CD4-positive, alpha-beta T cell treated with Interleukin-1 beta for 1 hour (primary cell): Measurements from ENCODE around the gene WDFY1.
"Not testable (repeated sequence)": the region's sequence is repeated elsewhere in the genome, so short reads cannot be mapped to it uniquely, and the experiment has no call there.

Source experiments
- DNase-seq, 2 donors: peaks; one replicate each; pipeline ENCODE4 v3.0.0-alpha.2; 2020 to 2022

WDFY1 gene

DNA sequence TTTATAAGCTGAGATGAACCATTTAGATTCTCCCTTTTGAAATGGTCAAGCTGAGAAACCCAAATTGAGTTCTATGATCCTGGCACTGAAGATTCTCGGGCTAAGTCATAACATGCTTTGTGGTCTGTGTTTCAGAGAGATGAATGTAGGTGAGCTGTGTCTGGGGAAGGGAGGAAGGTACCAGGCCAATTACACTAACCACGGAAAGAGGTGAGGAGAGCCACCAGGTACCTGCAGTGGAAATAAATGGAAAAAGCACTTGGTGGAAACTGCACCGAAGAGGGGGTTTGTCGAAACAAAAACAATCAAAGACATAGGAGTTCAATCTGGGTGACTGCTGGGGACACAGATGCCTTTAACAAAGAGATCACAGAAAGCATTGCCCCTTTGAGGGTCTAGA lies 11.2 kb upstream of the WDFY1 start:
- DNase-seq = no peak

DNA sequence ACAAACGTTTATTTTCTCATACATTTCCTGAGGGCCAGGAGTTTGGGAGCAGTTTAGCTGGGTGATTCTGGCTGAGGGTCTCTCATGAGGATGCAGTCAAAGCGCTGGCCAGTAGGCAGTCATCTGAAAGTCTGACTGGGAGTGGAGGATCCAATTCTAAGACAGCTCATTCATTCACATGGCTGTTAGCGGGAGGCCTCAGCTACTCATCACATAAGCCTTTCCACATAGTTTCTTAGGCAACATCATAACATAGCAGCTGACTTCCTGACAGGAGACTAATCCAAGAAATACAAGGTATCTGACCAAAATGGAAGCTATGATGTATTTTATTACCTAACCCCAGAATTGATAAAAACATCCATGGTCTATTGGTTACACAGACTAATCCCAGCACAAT lies 9.3 kb upstream of the WDFY1 start:
- DNase-seq = no peak

DNA sequence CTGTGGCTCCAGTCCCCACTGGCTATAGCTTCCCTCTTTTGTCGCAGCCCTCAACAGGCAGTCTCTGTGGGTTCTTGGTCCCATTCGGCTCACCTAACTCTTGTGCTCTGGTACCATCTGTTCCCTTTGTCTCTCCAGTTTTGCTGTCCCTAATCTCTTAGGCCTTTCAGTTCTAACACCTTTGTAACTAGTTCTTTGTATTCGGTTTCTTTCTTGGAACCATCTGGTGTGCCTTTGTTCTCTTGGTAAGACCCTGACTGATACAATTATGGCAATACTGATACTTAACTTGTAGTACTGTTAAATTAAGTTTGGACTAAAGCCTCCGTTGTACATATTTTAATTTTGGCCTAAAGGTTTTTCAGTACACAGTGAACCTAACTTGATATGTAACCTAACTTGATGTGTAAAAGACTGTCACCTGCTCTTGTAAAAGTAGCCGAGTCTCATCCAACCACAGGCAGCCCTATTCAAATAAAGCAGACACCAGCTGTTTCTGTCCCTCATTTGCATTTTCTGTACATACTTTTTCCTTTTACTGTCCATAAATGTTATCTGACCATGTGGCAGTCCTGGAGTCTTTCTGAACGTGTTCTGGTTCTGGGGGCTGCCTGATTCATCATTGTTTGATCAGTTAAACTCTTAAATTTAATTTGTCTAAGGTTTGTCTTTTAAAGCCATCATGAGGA lies 7.3 kb upstream of the WDFY1 start:
- no peak for DNase-seq

DNA sequence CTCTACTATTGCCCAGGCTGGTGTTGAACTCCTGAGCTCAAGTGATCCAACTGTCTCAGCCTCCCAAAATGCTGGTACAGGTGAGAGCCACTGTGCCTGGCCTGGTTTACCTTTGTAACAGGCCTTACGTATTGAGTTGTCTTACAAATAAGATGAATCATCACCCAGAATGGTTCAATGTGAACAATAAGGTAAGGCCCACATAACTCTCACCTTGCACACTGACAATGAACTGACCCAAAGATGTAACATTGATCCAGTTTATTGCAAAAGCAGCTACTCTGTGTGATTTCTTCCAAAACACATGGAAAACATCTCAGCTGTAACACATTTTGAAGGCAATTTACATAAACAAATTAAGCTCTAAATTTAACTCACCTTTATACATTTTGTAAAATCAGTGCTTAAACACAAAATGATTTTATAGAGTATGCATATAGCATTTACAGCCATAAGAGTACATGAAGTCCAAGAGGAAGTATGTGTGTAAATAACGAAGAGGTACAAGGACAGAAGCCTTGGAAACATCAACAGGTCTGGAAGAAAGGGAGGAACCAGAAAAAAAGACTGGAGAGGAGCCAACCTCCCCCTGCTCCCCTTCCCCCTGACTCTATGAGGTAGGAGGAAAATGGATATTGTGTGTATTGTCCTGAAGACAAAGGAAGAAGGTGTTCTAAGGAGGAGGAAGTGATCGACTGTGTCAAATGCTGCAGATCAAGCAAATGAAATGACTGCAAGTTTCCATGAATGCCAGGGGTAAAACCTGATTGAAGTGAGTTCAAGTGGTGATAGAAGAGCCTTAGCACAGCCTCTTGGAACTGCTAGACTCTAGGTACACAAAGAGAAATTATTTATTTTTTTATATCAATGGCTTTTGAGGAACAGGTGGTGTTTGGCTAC lies 5.6 kb upstream of the WDFY1 start:
- DNase-seq = no peak

DNA sequence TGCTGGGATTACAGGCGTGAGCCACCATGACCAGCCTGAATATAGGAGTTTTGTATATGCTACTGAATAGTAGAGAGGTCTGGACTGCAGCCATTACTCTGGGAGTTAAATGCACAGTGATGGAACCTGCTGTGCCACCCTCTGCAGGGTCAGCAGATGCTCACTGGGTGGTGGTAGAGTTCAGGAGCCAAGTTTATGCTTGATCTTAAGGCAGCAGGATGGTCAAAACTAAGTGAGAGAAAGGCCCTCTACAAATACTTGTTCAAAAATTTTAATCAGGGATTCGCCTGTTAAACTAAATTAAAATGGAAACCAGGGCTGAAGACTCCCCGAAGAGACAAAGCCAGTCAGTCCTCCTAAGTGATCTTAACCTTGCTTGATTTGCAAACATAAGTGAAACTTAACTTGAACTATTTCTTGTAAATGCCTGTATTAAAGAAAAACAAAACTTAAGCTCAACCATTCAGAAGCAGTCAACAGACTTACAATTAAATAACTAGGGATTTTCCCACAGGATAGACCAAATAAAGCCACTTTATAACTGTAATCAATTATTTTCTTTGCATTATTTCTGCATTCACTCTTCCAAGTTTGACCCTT lies 4.2 kb upstream of the WDFY1 start:
- DNase-seq = no peak

DNA sequence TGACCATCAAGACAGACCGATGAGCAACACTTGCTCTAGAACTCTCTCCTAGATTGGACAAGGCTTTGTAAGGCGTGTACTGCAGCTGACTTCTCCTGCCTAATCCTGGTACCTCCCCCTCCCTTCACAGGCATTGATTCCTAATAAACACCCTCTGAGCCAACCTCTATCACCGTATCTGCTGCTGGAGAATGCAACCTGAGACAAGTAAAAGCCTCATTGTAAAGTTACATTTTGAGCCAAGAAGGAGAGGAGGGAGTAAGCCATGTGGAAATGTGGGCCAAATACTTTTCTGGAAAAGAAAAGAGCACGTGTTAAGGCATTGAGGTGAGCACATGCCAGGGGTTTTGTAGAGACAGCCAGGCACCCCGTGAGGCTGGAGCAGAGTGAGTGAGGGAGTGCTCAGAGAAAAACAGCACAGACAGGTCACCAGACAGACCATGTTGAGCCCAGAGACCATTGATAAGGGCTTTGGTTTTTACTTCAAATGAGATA lies 2.6 kb upstream of the WDFY1 start:
- DNase-seq = no peak

DNA sequence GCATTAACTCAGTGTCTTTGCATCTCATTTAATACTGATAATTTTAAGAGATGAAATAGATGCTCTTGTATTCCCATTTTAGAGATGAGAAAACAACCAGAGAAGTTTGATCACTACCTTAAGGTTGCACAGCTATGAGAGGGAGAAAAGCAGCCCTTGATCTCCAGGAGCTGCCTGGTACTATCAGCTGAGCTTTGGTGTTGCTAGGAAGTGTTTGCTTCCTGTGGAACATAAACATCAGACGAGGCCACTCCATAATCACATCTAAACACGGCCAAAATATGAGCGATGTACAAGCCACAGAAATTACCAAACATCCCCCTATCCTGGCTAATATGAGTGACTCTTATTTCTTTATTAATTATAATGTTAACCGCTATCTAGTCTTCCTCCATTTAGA lies 620 bp upstream of the WDFY1 start:
- DNase-seq = no peak

DNA sequence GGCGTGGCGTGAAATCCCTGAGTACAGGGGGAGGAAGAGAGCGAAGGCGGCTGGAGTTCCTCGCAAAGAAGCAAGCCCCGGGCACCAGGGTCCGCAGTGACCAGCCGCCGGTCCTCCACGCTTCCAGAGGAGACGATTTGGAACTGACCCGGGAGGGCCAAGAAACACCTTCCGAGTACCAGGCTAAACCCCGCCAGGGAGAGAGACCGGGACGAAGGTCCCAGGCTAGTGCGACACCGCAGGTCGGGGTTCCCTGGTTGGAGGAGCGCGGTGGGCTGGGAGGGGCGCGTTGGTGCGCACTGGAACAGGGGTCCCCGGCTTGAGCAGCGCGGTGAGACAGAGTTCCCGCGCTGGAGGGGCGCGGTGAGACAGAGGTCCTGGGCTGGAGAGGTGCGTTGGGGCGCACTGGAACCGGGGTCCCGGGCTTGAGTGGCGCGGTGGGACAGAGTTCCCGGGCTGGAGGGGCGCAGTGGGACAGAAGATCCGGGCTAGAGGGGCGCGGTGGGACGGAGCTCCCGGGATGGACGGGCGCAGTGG lies 901 bp downstream of the WDFY1 start:
- peak in 1 of 2 donors; percentile 27 for DNase-seq

DNA sequence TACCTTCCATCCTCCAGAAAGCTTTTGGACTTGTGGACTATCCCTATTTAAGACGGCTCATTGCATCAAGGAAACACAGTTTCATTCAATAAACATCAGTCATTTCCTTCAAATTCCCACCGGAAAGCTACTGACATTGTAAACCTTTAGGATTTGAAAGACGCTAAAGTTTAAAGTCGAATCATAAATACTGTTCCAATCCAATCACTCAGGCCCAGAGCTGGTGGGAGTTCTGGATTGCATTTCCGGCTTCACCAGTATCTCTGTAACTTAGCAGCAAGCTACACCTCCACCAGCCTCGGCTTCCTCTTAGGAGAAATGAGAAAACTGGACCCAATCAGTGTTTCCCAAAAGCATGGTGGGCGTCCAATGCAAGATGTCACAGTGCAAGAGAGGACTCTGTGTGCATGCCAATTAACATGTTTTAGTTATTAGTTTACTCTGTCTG lies 1.6 kb downstream of the WDFY1 start:
- no peak for DNase-seq

DNA sequence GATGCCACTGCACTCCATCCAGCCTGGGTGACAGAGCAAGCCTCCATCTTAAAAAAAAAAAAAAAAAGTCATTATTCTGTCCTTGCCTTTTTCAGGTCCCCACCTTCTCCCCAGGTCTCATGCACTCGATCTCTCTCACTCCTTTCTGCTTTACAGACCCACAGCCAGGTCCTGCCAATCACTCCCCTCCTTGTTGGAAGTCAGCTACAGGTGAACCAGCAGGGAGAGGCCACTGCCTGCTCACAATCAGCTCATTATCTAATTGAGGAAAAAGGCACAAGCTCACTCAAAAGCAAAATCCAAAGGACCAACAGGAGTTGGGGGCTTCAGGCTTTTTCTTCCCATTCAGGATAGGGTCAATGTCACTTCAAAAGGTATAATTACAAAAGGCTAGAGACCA lies 2.0 kb downstream of the WDFY1 start:
- DNase-seq = no peak

DNA sequence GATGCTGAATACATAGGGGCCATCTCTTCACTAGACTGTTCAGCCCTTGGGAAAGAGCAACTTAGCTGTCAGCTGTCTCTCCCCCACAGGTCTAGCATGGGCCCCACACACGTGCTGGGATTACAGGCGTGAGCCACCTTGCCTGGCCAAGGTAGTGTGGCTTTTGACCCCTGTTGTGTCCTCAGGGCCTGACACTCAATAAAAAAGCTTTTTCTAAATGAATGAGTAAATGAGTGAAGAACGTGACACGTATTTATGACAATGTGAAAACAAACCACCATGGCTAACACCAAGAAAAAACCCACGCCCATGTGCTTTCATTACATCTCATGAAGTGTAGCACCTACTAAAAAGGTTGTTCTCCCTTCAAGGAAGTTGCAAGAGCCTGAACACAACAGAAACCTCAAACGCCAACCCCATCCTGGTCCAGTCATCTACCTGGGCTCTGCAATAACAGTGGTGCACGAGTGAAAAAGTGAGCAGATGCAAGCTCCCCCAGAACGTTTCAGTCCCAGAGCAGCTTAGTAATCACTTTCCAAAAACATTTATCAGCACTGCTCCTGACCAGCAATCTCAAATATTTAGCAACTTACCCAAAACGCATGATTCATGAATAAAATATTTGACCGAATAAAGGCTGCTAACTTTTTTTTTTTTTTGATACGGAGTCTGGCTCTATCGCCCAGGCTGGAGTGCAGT lies 3.4 kb downstream of the WDFY1 start:
- DNase-seq = peak; percentile 24 to 39

DNA sequence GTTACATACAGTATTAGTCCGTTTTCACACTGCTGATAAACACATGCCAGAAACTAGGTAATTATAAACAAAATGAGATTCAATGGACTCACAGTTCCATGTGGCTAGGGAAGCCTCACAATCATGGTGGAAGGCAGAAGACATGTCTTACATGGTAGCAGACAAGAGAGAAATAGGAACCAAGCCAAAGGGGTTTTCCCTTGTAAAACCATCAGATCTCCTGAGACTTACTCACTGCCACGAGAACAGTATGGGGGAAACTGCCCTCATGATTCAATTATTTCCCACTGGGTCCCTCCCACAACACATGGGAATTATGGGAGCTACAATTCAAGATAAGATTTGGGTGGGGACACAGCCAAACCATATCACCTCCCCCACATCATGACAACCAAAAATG lies 5.7 kb downstream of the WDFY1 start:
- DNase-seq = not testable (repeated sequence)

DNA sequence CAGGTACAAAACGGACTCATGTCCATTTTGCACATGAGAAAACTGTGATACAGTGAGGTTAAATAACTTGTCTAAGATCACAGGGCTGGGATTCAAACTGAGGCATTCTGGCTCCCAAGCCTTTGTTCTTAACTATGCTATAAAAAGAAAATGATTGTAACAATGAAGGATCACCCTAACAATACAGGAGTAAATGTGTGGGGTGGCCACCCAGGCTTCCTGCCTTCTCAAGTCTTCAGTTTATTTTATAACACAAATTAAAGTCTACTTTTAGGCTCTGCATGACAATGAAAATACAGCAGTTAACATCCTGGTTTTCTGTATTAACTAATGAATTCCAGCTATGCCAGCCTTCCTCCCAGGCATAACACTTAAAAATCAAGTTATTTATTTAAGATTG lies 7.6 kb downstream of the WDFY1 start:
- no peak for DNase-seq

DNA sequence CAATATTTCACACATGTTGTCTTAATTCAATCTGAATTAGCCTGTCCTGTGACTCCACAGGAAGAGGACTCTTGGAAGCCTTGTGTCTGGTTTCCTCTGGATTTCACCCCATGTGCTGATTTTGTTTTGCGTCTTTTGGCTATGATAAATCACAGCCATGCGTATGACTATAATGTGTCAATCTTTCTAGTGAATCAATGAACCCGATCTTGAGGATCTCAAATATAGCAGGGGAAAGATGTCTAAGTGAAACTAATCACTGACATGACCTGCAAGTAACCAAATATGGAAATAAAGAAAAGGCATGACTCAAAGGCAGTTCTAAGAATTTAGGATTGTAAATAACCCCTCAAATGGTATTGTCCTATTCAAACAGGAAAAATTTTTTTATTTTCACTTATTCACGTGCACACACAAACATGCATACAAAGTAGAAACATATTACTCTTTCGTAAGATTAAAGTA lies 8.2 kb downstream of the WDFY1 start:
- DNase-seq = no peak

DNA sequence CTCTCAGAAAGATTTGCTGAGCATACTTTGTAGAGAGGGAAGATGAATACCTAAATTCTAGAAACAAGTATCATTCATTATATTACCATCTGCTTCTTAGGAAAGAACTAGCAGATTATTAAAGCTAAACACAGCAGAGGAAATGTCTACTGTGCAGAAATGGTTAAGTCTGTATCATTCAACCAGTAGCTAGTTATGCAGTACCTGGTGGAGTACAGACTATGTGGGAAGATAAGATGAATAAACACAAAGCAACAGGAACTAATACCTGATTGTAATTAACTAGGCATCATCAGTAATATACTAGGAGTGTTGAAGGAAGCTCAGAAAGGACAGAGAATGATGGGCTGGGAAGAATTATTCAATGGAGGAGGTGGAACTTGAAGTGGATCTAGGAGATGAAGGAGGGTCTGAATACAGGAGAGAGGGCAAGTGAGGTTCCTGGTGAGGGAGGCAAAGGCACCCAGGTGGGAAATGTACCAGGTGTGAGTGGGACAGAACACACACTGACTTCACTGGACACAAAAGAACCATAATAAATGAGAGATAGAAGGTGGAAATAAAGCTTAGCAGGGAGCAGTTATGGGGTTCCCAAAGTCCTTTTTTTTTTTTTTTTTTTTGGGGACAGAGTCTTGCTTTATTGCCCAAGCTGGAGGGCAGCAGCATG lies 9.5 kb downstream of the WDFY1 start:
- DNase-seq = no peak

DNA sequence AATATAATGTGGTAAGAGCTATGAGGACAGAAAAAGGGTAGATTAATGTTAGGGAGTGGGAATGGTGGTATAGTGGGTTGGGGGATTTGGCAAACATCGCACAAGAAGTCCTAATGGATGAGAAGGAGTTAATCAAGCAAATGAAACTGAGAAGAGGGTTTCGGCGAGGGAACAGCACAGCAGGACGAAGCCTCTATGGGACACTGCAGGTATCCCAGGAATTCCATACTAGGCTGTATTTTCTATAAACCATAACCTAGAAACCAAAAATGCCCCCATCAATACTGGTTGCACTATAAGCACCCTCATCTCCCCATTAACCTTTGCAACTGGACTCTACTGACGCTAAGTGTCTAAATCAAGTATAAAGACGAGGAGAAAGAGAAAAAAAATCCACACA lies 10.3 kb downstream of the WDFY1 start:
- no peak for DNase-seq

DNA sequence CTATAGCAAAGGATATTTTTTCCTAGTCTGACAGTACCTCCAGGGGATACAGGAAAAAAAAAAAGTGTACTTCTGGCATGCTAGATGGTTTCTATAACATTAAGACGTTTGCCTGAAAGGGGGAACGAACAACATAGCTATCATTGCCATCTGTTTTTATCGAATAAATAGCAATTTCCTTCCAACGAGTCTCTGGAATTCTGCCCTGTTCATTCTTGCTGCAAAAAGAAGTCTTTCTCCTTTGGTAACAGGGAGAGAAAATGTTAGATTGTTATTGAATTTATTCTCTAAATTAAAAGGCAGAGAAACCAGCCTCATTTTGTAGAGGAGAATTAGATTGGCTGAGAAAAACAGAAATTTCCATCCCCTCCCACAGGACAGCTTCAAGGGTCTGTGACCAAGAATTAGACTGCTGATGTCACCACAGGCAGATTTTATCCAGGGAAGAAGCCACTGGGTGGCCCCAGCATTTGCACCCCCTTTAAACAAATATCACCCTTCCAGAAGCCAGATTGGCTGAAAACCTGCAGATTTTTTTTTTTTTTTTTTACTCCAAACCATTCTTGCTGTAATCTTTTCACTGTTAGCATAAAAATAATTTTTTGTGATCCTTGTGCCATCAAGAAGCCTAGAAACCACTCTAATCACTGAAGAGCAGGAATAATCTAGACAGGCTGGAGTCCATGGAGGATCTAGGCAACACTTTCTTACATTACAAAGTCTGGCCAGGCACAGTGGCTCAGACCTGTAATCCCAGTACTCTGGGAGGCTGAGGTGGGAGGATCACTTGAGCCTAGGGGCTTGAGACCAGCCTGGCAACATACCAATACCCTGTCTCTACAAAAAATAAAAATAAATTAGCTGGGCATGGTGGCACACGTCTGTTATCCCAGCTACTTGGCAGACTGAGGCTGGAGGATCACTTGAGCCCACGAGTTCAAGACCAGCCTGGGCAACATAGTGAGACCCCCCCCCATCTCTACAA lies 12.0 kb downstream of the WDFY1 start:
- DNase-seq = no peak

DNA sequence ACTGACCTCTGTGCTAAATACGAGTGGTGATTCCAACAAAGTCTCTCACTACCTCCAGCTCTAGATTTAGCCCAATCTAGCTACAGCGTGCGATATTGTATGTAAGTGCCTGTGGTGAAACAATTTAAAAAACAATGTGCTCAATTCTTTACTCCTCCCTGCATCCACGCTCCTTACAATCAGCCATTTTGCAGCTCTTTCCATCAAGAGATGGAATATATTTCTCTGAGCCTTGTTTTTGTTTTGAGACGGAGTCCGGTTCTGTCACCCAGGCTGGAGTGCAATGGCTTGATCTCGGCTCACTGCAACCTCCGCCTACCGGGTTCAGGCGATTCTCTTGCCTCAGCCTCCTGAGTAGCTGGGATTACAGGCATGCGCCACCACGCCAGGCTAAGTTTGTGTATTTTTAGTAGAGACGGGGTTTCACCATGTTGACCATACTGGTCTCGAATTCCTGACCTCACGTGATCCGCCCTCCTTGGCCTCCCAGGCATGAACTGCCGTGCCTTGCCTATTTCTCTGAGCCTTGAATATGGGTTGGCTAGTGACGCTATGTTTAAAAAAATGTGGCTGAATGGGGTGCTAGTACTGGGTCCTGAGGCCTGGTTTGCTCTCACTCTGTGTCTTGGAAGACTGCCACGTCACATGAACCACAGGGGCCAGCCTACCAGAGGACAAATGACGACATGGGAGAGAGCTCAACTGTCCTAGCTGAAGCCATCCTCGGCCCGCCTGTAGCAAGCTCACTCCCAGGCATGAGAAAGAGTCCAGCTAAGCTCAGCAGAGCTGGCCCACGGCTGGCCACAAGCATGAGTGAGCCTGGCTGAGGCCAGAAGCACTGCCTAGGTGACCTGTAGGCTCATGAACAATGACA lies 14.8 kb downstream of the WDFY1 start:
- peak in 1 of 2 donors; percentile 26 for DNase-seq

DNA sequence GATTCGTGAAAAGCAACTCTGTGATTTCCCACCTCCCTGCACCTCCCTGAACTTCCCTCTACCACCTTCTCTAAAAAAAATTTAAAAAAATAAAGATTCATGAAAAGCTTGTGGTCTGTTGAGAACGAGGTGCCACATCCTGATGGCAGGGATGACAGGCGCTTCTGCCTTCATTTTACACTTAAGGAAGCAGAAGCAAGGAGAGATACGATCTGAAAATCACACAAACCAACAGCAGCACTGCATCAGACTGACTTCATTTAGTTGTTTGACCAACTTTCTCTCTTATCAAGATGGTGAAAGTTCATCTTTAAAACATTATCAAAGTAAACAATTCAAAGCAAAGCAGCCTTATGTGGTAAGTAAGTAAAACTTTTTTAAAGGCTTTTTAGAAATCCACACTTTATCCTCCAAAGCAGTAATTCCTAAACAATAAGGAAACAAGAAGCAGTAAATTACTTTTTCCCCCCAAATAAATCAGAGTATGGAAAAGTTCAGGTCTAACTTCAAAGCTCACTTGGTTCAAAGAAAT lies 15.5 kb downstream of the WDFY1 start:
- peak in 1 of 2 donors; percentile 46 for DNase-seq
